DMS53 treated with DMSO at 0.1 percent for 48 hours (cell line): Measurements from ENCODE around the gene SPINT1.

ENCODE experiments used
- DNase-seq: peaks from one replicate; lab custom pipeline; 2025; ENCODE audit not compliant: unreplicated experiment; lab: John Stamatoyannopoulos, UW

The SPINT1 gene

GRCh38 chr15:40891810-40892446 lies 48.1 kb downstream of the SPINT1 start:
- peak; percentile 62 for DNase-seq

DNA sequence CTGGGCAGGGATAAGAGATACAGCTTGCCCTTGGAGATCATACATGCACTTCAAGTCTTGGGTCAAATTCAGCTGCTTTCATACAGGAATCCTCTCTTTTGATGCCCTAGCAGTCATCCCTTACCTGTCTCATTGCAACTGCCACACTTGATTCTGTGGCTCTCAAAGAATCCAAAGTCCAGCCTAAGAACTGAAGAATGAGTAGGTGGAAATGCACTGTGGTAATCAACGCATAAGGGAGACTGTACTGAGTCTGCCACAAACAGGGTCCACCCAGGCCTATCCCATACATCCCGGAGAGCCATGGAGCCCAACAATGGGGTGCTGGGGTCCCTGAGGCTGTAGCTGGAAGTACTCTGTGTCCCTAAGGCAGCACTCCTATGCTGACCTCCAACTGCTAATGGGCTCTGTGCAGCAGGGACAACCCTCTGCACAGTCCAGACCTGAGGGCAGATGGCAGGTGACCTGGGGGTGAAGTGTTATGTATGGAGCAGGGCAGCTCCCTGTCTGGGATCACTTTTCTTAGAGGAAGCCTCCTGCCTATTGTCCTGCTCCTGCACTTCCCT lies 48.7 kb downstream of the SPINT1 start:
- no peak for DNase-seq

GRCh38 chr15:40893019-40893670 lies 49.3 kb downstream of the SPINT1 start:
- DNase-seq, result no peak

- DNase-seq, result peak; percentile 86
These were observed 50.2 kb downstream of the SPINT1 start, which contains the start of gene VPS18 for GRCh38 chr15:40893733-40894680. Gene VPS18, plus strand, starts transcription at chr15:40894450. Its CDS starts 319 bp downstream, at chr15:40894769.

DNA sequence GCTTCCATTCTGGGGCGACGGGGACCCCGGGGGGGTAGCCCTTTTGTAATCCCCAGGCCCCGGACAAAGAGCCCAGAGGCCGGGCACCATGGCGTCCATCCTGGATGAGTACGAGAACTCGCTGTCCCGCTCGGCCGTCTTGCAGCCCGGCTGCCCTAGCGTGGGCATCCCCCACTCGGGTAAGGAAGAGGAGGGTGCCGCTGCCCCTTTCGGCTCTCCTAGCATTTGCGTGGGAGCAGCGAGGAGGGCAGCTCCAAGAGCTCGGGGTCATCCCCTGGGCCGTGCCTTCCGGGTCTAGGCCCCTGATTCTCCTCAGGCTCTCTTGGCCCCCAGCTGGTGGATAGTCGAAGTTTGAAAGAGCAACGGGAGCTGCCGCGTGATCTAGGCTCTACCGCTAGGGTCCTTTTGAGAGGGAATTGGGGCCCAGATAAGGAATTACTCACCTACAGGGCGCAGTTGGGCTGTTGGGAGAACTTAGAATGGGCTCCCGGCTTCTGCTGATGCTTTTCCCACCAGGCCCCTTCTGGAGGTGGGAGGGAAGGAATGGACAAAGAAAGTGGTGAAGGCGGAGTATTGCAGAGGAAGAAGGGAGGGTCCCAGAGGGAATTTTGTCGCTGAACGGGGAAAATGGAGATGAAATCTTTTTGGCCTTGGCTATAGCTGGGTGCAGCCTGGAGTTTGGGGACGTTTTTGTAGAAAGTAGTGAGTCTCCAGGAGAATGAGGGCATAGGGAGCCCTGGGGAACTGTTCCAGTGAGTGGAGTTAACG lies 51.0 kb downstream of the SPINT1 start:
- DNase-seq, result no peak

GRCh38 chr15:40899536-40900207 lies 55.8 kb downstream of the SPINT1 start:
- DNase-seq, result no peak

DNA sequence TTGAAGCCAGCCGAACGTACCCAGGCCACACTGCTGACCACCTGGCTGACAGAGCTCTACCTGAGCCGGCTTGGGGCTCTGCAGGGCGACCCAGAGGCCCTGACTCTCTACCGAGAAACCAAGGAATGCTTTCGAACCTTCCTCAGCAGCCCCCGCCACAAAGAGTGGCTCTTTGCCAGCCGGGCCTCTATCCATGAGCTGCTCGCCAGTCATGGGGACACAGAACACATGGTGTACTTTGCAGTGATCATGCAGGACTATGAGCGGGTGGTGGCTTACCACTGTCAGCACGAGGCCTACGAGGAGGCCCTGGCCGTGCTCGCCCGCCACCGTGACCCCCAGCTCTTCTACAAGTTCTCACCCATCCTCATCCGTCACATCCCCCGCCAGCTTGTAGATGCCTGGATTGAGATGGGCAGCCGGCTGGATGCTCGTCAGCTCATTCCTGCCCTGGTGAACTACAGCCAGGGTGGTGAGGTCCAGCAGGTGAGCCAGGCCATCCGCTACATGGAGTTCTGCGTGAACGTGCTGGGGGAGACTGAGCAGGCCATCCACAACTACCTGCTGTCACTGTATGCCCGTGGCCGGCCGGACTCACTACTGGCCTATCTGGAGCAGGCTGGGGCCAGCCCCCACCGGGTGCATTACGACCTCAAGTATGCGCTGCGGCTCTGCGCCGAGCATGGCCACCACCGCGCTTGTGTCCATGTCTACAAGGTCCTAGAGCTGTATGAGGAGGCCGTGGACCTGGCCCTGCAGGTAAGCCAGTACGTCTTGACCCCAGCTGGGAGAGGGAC lies 56.6 kb downstream of the SPINT1 start:
- DNase-seq, result no peak

- DNase-seq, result no peak
These were observed 57.2 kb downstream of the SPINT1 start for GRCh38 chr15:40901053-40901443.

GRCh38 chr15:40902605-40903561 lies 59.0 kb downstream of the SPINT1 start:
- no peak for DNase-seq

DNA sequence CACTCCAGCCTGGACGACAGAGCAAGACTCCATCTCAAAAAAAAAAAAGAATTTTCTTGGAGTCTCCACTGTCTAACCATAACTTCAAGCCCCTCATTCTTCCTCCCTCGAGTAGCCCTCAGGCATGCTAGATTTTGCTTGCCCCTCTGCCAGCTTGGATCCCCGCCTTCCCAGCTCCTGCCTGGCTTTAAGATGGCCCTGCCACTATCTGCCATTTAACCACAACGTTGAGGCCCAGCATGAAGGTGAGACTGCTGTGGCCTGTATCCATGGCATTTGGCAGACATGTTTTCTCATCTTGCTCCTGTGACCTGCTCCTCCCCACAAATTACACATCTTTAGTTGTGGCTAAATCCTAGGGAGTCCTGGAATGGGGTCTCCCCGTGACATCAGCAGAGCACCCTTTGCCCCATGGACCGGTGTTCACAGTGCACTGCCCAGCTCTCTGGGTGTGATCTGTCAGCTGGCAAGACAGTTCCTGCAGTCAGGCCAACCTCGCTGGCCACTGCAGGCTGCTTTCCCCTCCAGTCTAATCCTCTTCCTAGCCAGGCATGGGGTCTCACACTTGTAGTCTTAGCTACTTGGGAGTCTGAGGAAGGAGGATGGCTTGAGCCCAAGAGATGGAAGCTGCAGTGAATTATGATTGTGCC lies 60.8 kb downstream of the SPINT1 start:
- no peak for DNase-seq

DNA sequence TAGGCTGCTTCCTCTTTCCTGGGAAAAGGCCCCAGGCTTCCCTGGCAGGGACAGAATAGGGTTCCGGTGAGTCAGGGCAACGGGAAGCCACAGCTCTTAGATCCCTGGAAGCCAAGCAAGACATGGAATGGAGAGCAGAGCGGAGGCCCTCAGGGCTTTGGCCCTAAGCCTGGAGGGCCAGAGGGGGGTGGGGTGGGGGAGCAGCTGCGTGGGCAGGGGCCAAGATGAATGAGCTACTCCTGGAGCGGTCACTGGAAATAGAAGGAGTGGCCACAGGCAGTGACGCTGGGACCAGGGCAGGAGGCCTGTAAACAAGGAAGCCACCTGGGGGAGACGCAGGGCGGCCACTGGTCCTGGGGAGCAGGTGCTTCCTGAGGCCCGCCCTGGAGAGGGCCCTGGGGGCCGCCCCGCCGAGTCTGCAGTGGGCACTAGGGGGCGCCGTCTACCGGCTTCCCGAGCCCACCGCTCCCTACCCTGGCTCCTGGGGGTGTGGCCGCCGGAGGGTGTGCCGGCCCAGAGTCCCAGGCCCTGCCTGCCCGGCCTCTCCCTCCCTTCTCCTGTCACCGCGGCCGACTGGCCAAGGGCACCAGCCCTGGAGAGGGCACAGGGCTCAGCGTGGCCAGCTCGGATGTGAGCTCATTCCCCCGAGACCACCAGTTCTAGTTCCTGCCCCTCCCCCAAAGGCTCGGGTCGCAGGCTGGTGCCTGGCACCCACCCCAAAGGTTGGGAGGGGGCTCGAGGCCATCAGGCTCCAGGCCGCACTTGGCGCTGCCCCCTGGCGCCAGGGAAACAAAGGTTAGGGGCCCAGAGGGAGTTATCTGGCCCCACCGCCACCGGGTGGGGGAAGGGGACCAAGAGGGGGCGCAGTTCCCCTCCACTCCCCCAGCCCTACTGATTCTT lies 62.5 kb downstream of the SPINT1 start:
- DNase-seq, result peak; percentile 89

- peak; percentile 80 for DNase-seq
These were observed 63.3 kb downstream of the SPINT1 start for GRCh38 chr15:40906991-40907802.
